A549 (cell line): Measurements from ENCODE around the gene PRMT7.

Experiments
- CHD2 ChIP-seq: fragments of 150-350 bp; IDR thresholded peaks from 2 replicates; pipeline ENCODE4 v1.6.1; 2014; ENCODE audit warnings: low read length; ENCODE audit not compliant: partially characterized antibody
- EP300 ChIP-seq, 2 experiments: fragments of >200 bp; sonication (Bioruptor Twin); formaldehyde crosslinking; IDR thresholded peaks; 2 replicates in 1 of 2; 3 replicates in 1 of 2; pipeline ENCODE4 v1.6.1; 2016 to 2017
- HDAC2 ChIP-seq: fragments of 200-600 bp; sonication (generic); IDR thresholded peaks from 2 replicates; pipeline ENCODE4 v1.6.1; 2016
- JUN ChIP-seq, 2 experiments: fragments of >200 bp; sonication (Bioruptor Twin); formaldehyde crosslinking; IDR thresholded peaks; 2 replicates in 1 of 2; 3 replicates in 1 of 2; pipeline ENCODE4 v1.6.1; 2016 to 2017
- POLR2A ChIP-seq: IDR thresholded peaks from 2 replicates; pipeline ENCODE4 v1.6.1; 2012; ENCODE audit warnings: mild to moderate bottlenecking, low read length
- RAD21 ChIP-seq, 2 experiments: fragments of >200 bp in 1 of 2; sonication (Bioruptor Twin) in 1 of 2; formaldehyde crosslinking in 1 of 2; IDR thresholded peaks in 1 of 2; conservative IDR thresholded peaks in 1 of 2; 2 replicates in 1 of 2; 3 replicates in 1 of 2; pipeline ENCODE4 v1.6.1; 2012 to 2018; ENCODE audit warnings: inconsistent platforms in 1 of 2
- RFX5 ChIP-seq: fragments of 450-650 bp; IDR thresholded peaks from 2 replicates; pipeline ENCODE4 v1.7.1; 2014; ENCODE audit warnings: antibody characterized with exemption, mild to moderate bottlenecking, moderate library complexity
- SMC3 ChIP-seq: fragments of >200 bp; sonication (Bioruptor Twin); formaldehyde crosslinking; IDR thresholded peaks from 3 replicates; pipeline ENCODE4 v1.6.1; 2018; ENCODE audit warnings: inconsistent platforms
- TF ChIP-seq, protein P1 (sequence below): fragments of >200 bp; sonication (Bioruptor Twin); formaldehyde crosslinking; IDR thresholded peaks from 3 replicates; pipeline ENCODE4 v1.5.1; 2016

DNA sequence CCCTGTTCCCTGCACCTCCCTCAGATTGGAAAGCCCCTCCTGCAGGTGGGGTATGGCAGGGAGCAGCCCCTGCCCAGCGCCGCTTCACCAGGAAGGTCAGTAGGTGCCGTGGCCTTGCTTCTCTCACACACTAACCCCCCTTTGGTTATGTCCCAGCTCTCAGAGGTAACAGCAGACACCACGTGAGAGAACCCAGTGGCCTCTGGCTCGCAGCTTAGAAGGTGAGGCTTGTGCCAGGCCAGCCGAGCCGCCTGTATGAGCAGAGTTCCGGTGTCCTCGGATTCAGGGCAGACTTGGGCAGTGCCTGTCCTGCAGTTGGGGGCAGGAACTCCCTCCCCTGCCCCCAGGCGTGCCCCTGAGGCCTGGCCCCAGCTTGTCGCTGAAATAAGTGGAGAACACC, 47.1 kb downstream of the PRMT7 start:
- TF ChIP-seq, protein P1, sequence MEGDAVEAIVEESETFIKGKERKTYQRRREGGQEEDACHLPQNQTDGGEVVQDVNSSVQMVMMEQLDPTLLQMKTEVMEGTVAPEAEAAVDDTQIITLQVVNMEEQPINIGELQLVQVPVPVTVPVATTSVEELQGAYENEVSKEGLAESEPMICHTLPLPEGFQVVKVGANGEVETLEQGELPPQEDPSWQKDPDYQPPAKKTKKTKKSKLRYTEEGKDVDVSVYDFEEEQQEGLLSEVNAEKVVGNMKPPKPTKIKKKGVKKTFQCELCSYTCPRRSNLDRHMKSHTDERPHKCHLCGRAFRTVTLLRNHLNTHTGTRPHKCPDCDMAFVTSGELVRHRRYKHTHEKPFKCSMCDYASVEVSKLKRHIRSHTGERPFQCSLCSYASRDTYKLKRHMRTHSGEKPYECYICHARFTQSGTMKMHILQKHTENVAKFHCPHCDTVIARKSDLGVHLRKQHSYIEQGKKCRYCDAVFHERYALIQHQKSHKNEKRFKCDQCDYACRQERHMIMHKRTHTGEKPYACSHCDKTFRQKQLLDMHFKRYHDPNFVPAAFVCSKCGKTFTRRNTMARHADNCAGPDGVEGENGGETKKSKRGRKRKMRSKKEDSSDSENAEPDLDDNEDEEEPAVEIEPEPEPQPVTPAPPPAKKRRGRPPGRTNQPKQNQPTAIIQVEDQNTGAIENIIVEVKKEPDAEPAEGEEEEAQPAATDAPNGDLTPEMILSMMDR, result no peak
- TF ChIP-seq POLR2A, result no peak
- no peak for TF ChIP-seq HDAC2
- TF ChIP-seq RAD21 (conservative IDR thresholded peaks at IDR 0.05 in 1 of 2, IDR thresholded peaks at IDR 0.05 in 1 of 2), result no peak
- no peak for TF ChIP-seq SMC3
- no peak for TF ChIP-seq JUN (IDR thresholded peaks at IDR 0.05)
- no peak for TF ChIP-seq CHD2
- no peak for TF ChIP-seq EP300 (IDR thresholded peaks at IDR 0.05)
- TF ChIP-seq RFX5, result no peak
